Activated CD8-positive, alpha-beta memory T cell treated with anti-CD3 and anti-CD28 coated beads for 4 hours (primary cell): ENCODE data around the gene TOR3A.

ENCODE experiments used
- DNase-seq, 2 donors: peaks; one replicate each; pipeline ENCODE4 v3.0.0-alpha.2; 2020; ENCODE audit warnings: low read depth in 2 of 2

The TOR3A gene

DNA sequence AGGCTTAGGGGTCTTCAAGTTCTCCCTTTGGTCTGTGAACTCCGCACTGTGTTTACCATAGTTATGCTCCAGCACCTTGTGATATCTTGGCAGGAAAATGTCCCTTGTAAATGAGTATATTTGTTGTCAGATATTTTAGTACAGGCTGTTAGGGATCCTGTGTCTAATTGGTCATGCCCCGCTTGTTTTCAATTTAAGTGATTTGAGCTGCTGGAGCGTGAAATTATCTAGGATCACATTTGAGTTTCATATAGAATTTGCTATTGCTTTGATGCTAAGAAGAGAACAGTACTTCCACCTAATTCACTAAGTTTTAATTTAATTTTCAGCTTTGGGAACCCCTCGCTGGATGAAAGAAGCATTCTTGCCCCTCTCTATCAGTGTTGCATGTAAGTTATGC is 15.4 kb upstream of the TOR3A start:
- DNase-seq, result no peak

DNA sequence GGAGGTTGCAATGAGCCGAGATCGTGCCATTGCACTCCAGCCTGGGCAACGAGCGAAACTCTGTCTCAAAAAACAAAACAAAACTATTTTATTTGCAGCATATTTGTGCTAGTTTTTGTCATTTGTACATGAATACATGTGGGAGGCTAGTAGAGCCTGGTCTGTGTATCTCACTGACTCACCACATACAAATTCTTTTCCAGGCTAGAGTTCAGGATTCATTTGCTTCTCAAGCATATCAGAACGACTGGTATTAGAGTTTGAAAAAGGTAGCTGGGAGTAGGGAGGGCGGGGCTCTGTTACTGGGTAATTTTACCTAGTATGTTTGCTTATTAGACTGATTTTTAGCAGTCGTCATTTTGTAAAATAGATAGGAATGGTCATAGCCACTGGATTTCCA is 4.5 kb upstream of the TOR3A start:
- no peak for DNase-seq

DNA sequence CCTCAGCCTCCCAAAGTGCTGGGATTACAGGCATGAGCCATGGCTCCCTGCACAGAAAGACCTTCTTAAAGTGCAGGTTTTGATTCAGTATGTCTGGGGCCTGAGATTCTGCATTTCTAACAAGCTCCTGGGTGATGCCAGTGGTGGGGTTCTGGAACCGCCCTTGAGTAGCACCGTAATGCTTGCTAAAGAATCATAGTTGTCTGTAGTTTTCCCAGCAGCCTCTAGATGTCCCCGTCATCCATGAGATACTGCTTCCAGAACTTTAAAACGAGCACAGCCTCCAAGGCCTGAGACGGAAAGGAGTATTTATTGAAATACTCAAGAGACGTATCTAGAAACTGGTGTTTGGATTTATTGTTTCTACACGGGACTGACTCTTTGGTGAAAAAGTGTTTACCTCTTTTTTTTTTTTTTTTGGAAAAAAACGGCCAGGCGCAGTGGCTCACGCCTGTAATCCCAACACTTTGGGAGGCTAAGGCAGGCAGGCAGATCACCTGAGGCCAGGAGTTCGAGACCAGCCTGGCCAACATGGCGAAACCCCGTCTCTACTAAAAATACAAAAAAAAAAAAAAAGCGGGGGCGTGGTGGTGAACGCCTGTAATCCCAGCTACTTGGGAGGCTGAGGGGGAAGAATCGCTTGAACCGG is 2.6 kb upstream of the TOR3A start:
- DNase-seq, result no peak

DNA sequence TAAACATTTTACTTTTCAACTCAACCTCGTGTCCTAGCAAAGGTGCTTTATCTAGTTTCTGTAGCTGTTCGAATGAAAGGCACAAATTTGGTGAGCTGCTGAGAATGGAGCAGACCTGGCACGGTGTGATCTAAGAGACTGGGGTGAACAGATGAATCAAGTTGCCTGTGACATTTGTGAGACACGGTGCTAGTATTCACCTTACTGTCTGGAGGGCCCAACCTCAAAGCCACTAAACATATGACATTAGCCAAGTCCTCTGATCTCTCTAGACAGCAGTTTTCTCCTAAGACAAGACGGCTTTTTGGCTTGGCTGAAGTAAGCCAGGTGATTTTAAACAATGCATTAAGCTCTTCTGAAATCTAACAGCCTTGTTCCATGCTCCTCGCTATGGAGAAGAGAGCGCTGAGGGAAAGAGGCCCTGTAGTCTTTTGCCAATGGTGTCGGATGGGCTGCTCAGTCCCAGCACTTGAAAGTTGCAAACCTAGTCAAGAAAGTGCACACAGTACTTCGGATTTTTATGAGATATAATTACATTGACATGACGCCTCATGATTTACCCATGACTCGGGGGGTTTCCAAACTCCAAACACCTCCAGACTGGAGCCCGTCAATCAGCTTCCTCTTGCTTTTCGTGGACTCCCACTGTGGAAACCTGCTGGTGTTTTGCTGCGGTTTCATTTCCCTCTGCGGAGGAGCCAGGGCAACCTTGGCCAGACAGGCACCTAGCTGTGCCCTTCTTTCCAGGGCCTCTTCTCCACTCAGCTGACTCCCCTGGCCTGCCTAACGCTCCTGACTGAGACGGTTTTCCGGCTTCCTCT is 794 bp upstream of the TOR3A start:
- no peak for DNase-seq

DNA sequence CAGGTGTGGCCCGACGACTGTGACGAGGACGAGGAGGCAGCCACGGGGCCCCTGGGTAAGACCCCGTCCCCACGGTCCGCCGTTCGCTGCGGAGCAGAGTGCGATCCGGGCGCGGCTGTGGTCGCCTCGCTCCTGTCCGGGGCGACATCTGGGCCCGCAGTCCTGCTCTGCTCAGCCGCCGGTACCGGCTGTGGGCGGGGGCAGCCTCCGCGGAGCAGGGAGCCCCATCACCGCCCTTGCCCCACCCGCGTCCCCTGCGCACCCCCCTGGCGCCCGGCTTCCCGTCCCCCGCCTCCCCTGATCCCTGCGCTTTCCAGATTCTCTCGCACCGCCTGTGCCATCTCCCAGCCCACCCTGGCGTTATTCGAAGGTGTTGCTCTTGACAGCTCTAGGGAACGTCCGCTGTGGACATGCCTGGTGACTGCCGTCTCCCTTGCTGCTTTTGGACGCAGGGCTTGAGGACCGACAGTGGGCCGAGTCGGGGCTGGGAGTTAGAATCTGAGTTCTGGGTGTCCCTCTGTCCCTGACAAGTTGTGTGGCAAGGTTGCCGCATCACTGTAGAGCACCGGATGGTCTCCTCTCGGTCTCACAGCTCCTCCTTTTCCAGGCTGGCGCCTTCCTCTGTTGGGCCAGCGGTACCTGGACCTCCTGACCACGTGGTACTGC is 596 bp downstream of the TOR3A start:
- no peak for DNase-seq

DNA sequence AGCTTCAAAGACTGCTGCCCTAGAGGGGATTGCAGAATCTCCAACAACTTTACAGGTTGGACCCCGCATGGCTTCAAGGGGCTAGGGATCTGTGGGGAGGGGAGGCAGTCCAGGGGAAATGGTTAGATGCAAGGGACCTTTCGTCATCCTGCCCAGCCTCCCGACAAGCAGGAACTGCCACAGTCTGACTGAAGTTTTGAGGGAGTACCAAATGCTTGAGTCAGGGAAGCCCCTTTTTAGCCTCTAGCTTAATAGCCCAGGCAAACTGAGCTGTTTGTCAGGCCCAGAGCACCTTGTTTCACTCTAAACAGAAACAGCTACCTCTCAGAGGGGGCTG is 1.1 kb downstream of the TOR3A start:
- no peak for DNase-seq

DNA sequence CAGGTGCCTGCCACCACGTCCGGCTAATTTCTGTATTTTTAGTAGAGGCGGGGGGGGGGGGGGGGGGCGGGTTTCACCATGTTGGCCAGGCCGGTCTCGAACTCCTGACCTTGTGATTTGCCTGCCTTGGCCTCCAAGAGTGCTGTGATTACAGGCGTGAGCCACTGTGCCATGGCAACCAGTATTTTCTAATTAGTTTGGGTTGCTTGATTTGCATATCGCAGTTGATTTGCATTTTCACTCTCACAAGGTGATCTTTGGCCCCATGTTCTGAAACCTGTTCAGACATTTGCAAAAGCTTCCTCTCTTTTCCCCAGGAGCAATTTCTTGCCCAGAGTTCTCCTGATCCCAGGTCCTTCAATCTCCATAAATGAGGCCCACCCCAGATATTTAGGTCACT is 1.7 kb downstream of the TOR3A start:
- DNase-seq, result no peak

DNA sequence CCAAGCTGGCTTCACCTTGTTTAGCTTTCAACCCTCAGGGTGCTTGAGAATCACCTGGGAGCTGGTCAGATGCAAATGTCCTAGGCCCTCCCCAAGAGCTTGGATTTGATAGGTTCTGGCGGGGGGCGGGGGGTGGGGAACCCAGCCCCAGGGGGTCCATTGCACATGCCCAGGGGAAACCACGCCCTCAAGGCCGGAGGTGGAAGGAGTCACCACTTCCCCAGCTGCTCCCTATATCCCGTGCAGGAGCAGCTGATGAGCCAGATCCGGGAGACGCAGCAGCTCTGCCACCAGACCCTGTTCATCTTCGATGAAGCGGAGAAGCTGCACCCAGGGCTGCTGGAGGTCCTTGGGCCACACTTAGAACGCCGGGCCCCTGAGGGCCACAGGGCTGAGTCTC is 5.8 kb downstream of the TOR3A start:
- DNase-seq, result no peak

DNA sequence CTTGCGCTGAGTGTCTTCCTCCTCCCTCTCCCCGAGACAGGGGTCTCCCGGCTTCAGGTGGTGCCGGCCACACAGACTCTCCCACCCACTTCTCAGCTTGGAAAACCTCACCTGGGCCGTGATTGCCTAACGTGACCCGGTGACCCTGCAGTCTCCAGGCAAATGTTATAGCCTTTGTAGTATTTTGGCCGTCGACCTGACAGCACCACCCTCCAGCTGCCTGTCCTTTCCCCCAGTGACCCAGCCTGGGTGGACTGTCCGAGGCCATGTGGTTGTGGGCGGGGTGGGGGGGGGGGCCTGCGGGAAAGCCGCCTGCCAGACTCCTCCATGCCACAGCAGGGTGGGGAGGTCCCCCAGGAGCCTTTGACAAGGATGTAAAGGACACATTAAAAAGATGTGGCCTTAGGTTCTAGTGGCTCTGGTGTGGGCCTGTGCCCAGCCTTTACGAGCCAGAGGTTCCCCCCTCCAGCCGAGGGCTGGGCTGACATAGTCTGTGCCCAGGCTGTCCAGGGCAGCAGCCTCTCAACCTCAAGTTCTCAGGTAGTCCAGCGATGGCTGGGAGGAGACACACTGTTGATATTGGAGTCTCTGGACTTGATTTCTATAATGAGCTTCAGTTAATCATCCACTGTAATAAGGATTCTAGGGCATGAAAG is 8.1 kb downstream of the TOR3A start:
- no peak for DNase-seq

DNA sequence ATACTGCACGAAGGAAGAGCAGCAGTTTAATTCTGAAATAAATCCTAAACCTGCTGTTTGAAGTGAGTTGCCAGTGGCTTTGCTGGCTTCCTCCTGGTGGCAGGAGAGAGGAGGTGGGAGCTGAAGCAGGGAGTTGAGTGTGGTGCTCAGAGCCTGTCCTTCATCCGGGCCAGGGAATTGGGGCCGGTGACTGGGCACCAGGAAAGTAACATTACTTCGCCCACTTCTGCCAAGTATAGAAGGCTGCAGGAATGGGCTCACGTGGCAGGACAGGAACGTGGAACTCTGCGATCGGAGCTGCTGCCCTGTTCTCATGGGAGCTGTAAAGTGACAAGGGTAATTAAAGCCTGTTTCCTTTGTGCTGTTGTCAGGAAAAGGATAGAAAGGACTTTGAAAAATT is 8.7 kb downstream of the TOR3A start:
- no peak for DNase-seq

DNA sequence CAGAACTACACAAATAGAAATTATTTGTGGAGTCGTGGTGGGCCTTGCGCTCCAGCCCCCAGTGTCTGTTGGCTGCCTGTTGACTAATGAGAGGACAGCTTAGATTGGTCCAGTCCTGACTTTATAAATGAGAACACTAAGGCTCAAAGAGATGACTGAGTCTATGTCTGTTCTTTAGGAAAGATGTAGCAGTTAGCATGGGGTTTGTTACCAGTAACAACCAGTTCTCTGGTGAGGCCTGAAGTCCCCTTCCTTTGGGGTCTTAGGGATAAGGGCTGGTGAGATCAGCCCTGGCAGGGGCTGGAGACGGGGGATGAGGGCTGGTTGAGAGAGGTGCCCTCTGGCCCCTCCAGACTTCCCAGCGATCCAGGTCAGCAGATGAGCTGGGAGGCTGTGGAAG is 9.1 kb downstream of the TOR3A start:
- DNase-seq, result no peak

DNA sequence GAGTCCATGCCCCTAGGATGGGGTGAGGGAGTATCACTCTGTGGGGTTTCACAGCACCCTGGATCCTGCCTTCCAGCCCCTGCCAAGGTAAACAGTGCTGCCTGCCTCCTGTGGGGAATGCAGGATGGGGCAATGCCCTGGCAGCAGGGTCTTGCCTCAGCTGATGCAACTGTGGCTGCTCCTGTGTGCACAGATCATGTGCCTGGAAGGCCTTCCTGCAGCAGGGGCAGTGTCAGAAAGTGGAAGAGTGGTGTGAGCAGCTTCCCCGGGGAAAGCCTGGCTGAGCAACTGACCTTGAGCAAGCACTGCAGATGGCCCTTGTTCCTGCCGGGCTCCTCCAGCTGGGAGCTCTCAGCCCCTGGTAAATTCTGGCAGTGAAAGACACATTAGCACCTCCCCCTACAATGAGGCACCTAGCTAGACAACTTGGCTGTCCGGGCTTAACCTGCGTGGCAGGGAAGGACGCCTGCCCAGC is 9.9 kb downstream of the TOR3A start:
- DNase-seq, result no peak

DNA sequence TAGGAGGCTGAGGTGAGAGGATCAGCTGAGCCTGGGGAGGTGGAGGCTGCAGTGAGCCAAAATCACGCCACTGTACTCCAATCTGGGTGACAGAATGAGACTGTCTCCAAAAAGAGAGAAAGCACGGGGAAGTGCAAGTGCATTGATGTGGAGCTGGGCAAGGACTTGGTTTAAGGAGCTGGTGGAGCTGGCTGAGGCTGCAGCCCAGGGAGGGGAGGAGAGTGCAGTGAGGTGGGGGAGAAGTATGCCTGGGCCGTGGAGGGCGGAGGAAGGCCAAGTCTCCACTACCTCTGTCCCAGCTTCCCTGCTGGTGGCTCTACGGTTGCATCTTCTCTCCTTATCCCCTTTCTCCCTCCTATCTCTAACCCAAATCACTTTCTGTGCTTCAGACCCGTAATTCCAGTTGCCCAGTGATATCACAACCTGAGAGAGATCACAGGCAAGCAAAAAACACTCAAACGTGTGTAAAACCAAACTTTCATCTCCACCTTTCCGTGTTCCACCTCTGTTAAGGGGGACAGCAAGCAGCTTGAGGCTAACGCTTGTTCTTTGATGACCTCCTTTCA is 11.1 kb downstream of the TOR3A start:
- DNase-seq, result no peak

DNA sequence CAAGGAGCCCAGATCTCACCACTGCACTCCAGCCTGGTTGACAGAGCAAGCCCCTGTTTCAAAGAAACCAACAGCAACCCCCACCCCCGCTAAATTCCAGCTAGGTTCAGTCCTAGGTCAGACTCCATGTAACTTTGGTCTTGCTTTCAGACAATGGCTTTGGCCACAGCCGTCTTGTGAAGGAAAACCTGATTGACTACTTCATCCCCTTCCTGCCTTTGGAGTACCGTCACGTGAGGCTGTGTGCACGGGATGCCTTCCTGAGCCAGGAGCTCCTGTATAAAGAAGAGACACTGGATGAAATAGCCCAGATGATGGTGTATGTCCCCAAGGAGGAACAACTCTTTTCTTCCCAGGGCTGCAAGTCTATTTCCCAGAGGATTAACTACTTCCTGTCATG is 12.9 kb downstream of the TOR3A start:
- DNase-seq, result no peak

DNA sequence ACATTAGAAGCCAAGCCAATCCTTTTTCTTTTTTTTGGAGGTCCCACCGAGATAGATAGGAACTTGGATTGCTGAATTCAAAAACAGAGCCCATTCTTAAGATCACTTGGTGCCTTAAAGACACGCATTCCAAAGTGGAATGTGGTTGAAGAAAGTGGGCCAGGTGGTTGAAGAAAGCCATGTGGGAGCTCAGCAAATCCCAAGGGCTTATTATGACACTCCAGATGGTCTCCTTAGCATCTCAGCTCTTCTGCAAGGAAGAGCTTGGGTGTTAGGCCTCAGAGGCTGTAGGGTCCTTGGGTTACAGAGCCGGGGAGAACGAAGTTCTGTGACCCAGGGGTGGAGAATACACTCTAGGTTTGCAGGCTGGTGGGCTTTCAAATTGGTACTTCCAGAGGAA is 13.5 kb downstream of the TOR3A start:
- DNase-seq, result no peak

DNA sequence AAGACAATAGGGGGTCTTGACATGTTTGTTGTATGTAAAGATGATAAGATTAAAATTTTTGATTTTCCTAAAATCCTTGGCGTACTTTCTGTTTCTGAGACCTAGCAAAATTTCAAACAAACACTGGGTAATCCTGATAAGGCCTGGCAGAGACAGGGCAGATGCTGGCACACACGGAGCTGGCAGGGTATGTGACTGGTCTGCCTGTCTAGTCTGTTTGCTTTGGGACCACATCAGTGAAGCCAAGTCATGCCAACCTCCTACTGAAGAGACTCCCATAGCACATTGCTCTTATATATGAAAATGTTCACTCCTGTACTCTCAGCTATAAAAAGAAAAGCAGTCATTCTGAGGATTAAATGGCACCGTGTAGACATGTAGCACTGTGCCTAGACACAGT is 14.1 kb downstream of the TOR3A start:
- DNase-seq, result no peak

DNA sequence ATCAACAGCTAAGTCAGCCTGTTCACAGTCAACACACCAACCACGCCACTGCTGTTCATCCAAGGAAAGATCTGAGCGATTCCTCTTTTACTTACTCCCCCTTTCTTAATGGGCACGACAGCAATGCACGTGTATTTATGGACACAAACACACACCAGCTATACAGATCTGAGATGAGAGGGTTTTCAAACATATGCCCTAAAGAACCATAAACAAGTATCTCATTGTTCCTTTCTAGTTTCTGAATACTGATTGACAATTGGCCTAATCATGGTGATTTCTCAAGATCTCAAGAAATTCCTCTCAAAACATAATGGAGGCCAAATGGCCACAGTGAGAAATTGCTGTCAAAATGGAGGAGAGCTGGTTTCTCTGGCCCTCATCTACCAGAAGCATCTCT is 18.0 kb downstream of the TOR3A start:
- no peak for DNase-seq

DNA sequence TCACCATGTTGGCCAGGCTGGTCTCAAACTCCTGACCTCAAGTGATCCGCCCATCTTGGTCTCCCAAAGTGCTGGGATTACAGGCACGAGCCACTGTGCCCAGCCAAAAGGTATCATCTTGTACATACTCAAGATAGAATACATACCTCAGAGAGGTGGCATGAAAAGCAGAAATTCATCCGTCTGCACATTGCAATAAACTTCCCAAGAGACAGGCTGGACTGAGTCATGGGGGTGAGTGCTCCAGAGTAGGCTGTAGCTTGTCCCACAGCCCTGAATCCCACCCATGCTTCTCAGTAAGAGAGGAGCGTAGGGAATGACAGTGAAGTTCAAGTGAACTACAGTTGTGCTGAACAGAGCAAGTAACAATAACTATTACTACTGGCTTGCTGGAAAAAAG is 19.7 kb downstream of the TOR3A start:
- no peak for DNase-seq

DNA sequence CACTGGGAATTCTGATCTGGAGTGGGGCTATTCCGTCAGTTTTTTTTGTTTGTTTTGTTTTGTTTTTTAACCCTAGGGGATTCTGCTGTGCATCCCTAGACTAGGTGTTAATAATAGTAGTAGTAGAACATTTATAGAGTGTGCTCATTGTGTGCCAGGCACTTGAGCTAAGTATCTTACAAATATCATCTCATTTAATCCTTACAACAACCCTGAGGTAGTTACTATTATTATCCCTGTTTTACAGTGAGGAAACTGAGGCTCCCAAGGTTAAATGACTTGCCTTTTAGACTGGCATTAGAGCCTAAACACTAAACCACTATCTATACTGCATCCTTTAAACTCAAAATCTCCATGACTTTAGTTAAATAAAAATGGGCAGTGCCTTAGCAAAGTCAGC is 22.1 kb downstream of the TOR3A start:
- no peak for DNase-seq

DNA sequence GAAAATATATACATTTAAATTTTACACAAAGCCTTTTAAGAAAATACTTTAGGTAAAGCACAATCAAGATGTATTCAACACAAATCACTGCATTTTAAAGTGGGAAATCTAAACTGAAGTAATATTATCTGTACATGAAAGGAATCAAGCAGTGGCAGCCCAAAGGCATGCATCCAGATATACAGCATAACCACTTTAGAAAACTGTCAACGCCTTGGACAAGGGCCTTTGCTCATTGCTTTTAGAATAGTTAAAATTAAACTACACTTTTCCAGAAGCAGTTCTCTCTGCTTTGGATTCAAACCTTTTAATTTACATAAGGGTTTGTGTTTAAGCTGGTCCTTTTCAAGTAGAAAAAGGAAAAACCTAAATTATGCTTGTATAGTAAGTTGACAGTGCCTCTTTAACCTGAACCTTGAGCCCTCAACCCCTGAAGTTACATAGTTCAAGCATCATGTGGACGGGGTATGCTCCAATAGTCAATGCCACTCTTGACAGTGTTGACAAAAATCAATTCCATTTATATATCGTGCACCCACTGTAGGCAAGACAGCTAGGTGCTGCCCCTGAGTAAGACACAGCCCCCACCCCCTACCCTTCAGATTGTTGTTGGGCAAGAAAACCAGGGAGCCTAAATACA is 22.9 kb downstream of the TOR3A start:
- DNase-seq, result no peak

DNA sequence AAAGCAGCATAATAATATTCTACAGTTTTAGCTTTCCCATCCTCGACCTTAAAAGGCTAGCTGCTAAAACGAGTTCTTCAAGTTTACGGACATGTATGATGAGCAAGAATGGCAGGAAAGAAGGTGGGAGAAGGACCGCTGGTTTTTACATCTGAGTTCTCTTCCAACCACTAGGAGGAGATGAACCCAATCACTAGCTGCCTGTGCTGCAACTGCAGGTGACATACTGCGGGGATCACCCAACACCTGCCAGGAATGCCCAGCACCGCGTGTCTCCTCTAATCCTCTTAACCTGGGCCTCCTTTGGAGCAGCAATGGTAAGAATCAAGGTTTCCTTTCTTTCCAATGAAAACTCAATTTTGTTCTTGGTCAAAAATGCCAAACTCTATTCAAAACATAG is 23.5 kb downstream of the TOR3A start:
- no peak for DNase-seq
